HG03039 (cell line): Measurements from ENCODE around the gene EPS8L2.
A peak's percentile ranks its signal among the peaks of the same experiment; 100 is the strongest.
"Not testable (repeated sequence)": the region's sequence is repeated elsewhere in the genome, so short reads cannot be mapped to it uniquely, and the experiment has no call there.

Source experiments
- ATAC-seq: cut with Tn5 transposase; IDR thresholded peaks from one replicate; pipeline ENCODE4 v1.9.1; 2021; ENCODE audit warnings: mild to moderate bottlenecking, moderate library complexity; ENCODE audit not compliant: unreplicated experiment

EPS8L2 gene

DNA sequence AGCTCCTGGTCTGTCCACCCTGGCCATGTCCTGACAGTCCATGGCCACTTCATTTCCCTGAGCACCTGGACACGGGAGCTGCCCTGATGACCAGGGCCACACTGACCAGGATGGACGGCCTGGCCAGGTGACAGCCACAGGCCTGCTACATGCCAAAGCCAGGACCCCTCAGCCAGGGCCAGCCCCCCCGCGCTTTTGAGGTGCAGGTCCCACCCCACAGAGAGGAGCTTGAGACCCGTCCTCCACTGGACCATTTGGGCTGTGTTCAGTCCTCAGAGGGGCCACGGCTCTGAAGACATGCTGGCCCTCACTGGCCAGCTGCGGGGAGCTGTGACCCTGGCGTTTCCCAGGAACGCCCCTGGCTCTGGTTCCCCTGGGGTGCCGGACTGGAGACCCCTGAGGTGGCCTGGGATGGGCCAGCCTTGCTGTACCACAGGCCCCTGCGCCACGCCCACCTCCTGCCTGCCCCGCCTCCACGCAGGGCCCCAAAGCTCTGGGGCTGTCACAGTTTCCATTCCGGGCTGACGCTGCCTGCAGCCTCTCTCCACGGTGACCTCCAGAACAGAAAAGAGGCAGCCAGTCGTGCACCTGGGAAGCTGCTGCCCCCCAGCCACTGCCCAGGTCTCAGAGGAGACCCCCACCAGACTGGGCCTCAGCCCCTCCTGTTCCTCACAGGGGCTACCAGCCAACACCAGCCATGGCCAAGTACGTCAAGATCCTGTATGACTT, 18.2 kb downstream of the EPS8L2 start:
- ATAC-seq: no peak

DNA sequence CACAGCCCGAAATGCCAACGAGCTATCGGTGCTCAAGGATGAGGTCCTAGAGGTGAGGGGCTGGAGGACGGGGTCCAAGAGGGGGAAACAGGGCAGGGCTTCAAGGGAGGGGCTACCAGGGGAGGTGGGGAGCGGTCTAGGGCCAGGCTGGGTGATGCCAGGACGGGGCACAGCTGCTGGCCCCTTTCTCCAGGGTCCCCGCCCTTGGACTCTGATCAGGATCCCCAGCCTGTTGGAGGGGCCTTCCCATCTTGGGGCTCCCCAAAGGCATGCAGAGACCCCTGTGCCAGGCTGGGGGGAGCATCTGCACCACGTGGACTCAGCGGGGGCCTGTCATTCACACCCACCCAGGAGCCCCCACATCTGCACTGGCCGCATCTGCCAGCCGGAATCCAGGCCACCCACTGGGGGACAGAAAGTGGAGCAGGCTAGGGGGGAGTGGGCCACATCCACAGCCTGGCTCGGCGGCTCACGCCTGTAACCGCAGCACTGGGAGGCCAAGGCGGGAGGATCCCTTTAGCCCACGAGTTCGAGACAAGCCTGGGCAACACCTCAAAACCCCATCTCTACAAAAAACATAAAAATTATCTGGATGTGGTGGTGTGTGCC, 18.9 kb downstream of the EPS8L2 start:
- no peak for ATAC-seq

DNA sequence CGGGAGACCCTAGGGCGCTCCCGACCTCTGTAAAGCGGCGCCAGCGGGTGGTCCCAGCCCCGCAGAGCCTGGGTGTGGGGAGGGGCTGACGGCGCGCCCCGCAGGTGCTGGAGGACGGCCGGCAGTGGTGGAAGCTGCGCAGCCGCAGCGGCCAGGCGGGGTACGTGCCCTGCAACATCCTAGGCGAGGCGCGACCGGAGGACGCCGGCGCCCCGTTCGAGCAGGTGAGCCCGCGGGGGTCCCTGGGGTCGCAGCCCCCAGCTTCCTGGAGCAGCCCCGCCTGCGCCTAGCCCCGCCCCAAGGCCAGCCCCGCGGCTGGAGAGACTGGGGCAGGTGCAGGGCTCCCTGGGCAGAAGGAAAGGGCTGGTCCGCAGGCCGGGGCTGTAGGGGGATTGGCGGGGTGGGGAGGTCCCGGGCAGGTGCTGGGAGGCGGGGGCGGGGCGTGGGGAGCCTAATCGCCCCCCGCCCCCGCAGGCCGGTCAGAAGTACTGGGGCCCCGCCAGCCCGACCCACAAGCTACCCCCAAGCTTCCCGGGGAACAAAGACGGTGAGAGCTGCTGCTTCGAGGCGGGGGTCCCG, 19.7 kb downstream of the EPS8L2 start:
- no peak for ATAC-seq

DNA sequence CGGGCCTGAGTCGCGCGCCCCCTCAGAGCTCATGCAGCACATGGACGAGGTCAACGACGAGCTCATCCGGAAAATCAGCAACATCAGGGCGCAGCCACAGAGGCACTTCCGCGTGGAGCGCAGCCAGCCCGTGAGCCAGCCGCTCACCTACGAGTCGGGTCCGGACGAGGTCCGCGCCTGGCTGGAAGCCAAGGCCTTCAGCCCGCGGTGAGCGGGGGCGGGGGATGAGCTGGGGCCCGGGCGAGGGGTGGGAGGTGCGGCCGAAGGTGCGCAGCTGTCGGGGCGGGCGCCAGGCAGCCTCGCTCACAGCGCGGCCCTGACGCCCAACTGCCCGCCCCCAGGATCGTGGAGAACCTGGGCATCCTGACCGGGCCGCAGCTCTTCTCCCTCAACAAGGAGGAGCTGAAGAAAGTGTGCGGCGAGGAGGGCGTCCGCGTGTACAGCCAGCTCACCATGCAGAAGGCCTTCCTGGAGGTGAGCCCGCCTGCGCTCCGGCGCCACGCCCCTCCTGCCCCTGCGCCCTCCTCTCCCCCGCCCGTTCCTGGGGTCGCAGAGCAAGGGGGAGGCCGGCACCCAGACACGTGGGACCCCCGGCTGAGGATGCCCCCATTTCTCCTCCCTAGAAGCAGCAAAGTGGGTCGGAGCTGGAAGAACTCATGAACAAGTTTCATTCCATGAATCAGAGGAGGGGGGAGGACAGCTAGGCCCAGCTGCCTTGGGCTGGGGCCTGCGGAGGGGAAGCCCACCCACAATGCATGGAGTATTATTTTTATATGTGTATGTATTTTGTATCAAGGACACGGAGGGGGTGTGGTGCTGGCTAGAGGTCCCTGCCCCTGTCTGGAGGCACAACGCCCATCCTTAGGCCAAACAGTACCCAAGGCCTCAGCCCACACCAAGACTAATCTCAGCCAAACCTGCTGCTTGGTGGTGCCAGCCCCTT, 20.5 kb downstream of the EPS8L2 start:
- ATAC-seq: no peak

DNA sequence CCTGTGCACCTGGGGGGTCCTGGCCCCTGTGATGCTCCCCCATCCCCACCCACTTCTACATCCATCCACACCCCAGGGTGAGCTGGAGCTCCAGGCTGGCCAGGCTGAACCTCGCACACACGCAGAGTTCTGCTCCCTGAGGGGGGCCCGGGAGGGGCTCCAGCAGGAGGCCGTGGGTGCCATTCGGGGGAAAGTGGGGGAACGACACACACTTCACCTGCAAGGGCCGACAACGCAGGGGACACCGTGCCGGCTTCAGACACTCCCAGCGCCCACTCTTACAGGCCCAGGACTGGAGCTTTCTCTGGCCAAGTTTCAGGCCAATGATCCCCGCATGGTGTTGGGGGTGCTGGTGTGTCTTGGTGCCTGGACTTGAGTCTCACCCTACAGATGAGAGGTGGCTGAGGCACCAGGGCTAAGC, 21.3 kb downstream of the EPS8L2 start:
- ATAC-seq: no peak

DNA sequence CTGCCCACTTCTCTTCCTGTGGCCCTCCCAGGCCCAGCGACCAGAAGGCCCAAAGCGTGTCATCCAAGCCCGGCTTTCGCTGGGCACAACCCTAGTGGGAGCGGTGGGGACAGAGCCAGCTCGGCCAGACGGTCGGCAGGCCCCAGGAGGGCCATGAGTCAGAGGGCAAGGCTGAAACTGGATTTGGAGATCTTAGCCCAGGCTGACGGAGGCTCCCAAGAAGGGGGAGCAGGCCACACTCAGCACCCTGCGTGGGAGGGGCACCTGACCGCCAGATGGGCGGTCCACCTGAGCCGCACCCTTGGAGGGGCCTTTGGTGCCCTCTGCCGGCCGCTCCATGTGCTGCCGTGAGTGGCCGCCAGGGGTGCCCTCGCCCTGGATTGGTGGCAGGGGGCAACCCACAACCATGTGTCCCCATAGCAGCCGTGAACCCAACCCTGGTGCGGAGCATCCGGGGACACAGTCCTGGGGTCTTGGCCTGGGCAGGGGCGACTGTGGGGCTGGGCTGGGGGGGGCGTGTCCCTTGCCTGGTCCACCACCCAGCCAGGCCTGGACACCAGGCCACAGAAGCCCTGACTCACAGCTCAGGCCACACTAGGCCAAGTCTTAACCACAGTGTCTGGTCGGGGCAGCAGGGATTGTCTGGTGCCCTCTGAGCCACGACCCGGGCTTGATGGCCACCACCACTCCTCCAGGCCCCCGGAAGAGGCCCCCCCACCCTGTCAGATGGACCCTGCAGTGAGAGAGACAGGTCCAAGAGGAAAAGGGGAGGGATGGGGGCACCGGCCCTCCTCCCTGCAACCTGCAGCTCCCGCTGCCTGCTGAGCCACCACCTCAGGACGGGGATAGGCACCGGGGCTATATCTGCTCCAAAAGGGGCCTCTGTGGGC, 22.1 kb downstream of the EPS8L2 start:
- ATAC-seq: peak; percentile 52

DNA sequence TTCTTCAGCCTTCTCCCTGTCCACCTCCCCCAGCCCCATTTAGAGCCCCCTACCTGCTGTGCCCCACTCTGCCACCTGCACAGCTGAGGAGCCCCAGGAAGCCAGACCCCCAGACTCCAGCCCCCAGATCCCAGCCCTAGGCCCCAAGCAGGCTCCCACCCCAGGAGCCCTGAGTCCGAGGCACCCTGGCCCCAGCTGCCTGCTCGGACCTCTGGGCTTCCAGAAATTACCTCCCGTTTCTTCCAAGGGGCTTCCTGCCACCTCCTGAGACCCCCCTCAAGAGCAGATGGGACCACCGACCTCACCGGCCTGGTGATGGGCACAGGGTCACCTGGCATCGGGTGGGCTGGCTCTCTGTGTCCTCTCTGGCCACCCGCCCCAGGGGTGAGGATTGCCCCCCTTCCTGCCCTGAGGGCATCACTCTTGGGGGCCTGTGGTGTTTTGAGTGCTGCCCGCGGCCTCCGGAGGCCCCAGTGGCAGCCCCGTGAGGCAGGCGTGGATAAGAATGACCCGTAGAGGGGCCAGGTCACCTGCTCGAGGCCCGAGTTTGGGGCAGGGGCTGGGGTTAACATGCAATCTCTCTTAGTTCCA, 23.0 kb downstream of the EPS8L2 start:
- no peak for ATAC-seq

DNA sequence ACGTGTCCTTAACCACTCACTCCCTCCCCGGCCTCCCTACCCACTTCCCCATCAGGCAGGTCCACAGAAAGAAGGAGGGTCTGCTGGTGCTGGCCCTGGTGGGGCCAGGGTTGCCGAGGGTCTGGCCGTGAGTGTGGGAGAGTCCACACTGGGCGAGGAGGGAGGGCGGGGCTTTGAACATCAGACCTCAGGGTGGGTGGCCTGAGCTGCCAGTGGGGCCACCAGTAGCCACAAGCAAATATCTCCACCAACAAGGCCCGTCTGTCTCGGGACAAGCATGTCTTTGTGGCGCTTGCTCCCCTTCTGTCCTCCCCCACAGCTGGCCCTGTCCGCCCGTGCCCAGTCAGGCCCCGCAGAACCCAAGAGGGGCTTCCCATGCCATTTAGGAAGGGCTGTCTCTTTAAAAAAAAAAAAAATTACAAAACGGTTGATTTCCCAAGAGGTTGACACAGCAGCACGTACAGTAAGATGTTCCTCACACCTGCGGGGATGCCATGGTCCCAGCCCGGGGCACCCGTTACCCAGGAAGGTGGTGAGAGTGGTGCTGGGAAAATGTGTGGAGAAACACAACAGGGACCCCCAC, 23.6 kb downstream of the EPS8L2 start:
- no peak for ATAC-seq

DNA sequence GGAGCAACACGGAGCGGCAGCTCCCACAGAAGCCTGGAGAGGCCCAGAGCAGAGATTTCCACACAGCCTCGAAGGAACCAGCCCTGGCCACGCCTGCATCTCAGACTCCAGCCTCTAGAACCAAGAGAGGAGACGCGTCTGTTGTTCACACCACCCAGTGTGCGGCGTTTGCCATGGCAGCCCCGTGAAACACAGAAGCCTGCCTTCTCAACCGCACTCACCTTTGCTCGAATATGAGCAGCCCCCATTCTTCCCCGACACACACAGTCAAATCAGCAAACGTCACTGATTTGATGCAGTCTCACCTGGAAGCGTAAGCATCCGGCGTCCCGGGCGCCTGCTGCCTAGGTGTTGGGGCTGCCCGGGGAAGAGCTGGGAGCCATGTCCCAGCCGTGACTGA, 27.0 kb downstream of the EPS8L2 start:
- ATAC-seq: no peak

DNA sequence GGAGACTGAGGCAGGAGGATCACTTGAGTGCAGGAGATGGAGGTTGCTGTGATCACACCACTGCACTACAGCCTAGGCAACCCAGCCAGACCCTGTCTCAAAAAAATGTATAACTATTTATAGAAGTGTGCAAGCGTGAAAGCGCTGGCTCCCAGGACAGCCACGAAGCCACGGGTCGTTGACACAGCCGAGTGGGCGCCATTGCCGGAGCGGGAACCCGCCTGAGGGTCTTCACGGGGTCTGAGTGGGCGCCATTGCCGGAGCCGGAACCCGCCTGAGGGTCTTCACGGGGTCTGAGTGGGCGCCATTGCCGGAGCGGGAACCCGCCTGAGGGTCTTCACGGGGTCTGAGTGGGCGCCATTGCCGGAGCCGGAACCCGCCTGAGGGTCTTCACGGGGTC, 28.5 kb downstream of the EPS8L2 start:
- not testable (repeated sequence) for ATAC-seq

DNA sequence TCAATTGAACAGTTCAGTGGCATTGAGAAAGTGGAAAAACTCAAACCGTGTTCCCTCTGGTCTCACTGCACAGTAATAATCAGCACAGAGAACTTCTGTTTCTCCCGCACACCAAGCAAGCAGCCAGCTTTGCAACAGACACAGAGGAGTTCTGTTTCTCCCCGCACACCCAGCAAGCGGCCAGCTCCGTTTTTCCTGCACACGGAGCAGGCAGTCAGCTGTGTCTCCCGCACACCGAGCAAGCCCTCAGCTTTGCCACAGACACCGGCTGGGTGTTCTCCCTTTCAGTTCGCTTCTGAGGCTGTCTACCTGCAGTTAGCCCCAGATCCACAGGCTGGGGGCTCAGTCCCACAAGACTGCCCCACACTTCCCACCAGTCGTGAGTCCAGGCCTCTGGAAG, 31.3 kb downstream of the EPS8L2 start:
- no peak for ATAC-seq

DNA sequence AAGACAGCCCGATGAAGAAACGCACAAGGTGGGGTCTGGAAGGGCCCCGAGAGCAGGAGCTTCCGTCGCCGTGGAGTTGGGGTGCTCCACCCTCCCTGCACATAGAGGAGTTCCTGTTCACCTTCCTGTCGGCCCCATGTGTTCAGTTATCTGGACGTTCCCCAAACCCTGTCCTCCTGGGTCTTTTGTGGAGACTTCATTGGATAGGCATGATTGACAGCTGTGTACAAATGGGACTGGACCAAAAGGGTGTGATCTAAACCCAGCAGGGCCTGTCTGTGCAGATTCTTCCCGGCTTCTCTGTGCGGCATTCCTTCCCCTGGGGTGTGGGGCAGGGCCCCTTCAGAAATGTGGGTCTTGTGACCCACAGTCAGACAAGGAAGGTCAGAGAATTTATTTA, 31.9 kb downstream of the EPS8L2 start:
- ATAC-seq: not testable (repeated sequence)

DNA sequence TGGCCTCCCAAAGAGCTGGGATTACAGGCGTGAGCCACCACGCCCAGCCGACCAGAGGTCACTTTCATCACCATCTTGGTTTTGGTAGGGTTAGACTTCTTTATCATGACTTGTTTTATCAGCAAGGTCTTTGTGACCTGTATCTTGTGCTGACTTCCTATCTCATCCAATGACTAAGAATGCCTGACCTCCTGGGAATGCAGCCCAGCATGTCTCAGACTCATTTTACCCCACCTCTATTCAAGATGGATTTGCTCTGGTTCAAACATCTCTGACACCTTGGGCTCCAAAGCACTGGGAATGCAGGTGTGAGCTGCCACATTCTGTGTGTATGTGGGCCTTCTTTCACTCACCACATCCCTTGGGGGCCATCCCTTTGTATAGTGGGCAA, 36.1 kb downstream of the EPS8L2 start:
- ATAC-seq: no peak

DNA sequence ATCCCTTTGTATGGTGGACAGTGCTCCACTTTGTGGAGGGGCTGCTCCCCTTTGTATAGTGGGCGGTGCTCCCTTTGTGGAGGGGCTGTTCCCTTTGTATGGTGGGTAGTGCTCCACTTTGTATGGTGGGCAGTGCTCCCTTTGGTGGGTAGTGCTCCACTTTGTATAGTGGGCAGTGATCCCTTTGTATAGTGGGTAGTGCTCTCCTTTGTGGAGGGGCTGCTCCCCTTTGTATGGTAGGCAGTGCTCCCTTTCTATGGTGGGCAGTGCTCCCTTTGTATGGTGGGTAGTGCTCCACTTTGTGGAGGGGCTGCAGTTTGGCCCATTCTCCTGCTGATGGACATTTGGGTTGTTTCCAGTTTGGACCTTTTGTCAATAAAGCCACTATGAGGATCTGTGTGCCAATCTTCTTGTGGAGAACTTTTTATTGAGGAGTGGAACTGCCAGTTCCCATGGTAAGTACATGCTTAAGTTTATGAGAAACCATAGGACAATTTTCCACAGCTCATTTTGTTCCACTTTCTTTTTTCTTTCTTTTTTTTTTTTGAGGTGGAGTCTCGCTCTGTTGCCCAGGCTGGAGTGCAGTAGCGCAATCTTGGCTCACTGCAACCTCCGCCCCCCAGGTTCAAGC, 36.7 kb downstream of the EPS8L2 start:
- ATAC-seq: no peak

DNA sequence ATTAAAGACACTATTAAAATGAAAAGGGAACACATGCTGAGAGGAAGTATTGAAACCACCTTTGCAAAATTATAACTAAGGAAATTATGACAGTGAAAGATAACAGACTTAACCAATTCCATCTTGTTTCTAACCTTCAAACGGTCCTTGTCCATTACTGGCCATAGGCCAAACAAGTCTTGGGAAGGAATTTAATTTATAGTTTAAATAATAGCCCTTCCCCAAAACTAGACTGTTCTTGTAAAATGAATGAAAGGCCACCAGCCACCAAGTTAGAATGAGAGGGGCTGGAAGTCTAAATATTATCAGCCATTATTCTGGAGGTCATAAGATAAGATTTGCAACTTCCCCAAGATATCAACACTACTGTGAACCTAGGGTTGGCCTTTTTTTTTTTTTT, 39.4 kb downstream of the EPS8L2 start:
- ATAC-seq: no peak

DNA sequence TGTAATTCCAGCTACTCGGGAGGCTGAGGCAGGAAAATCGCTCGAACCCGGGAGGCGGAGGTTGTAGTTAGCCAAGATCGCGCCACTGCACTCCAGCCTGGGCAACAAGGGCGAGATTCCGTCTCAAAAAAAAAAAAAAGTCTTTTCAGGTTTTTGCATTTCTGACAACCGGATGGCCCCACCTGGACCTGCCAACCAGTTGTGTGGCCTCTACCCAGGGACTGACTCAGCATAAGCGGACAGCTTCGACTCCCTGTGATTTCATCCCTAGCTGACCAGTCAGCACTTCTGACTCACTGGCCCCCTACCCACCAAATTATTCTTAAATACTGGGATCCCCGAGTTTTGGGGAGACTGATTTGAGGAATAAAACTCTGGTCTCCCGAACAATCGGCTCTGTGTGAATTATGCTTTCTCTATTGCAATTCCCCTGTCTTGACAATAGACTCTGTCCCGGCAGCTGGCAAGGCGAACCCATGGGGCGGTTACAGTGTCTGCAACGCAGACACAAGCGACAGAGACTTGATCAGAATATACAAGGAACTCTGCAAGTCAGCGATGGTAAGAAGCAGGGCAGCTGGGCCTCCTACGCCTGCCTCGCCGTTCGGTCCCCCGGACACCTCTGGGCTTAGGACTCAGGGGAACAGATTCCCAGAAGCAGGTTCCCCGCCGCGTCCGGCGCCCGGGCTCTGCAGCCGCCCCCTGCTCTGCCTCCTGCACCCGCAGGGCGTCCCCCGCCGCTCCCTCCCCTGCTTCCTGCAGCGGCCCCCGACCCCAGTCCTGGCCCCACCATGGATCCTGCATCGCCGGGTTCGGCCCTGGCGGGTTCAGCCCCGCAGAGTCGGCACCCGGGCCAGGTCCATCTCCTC, 40.5 kb downstream of the EPS8L2 start:
- ATAC-seq: peak; percentile 22

DNA sequence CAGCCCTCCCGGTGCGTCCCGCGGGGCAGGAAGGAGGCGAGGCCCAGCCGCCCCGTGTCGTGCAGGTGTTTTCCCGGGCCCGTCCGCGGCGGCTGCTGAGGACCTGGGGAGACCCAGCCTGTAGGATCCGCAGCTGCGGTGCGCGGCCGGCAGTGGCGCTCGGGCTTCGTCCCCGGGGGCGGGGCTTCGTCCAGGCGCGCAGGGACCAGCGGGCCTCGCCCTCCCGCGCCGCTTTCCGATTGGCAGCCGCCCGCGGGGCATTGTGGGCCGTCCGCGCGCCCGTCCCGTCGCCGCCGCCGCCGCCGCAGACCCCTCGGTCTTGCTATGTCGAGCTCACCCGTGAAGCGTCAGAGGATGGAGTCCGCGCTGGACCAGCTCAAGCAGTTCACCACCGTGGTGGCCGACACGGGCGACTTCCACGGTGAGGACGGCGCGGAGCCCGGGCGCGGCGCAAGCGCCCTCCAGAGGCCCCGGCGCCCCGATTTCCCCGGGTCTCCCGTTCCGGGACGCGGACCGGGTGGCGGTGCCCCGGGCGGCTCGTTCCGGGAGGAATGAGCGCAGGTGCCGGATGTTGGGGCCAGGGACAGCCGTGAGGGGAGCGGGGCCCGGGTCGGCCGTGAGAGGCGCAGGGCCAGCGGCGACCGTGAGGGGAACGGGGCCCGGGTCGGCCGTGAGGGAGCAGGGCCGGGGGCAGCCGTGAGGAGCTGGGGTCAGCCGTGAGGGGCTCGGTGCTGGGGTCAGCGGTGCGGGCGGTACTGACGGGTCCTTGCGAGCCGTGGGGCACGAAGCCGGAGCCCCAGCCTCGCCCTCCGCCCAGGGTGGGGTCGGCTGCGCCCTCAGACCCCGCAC, 41.4 kb downstream of the EPS8L2 start, which contains the start of gene TALDO1:
TSS of gene TALDO1 (plus strand) at position 307 of the 849 bp plus-strand sequence. CDS start at position 325, 18 bp downstream.
- peak; percentile 75 for ATAC-seq
